DND-41 (cell line): ENCODE measurements around the gene PPP1R13B.
A peak's percentile ranks its signal among the peaks of the same experiment; 100 is the strongest.

Experiments used
- ATAC-seq: fragments of 200-7000 bp; cut with Tn5 transposase; 3 replicates; pipeline ENCODE4 v1.9.1; 2021; ENCODE audit warnings: low read depth; ENCODE audit not compliant: insufficient read depth
- DNase-seq: peaks from one replicate; pipeline ENCODE4 v3.0.0-alpha.2; 2020
- H2AFZ ChIP-seq: 2 replicates; pipeline ENCODE4 v1.6.0; 2012; ENCODE audit warnings: low read depth, low read length
- H3K27ac ChIP-seq: 2 replicates; pipeline ENCODE4 v1.5.1; 2012; ENCODE audit warnings: low read length, inconsistent platforms
- H3K27me3 ChIP-seq: fragments of 200-600 bp; sonication (generic); 2 replicates; pipeline ENCODE4 v1.6.0; 2012; ENCODE audit warnings: low read length, mild to moderate bottlenecking, inconsistent platforms; ENCODE audit not compliant: insufficient read depth, poor library complexity
- H3K36me3 ChIP-seq: 2 replicates; pipeline ENCODE4 v1.5.1; 2012; ENCODE audit warnings: low read length, inconsistent platforms; ENCODE audit not compliant: insufficient read depth
- H3K4me1 ChIP-seq: 2 replicates; pipeline ENCODE4 v1.5.1; 2012; ENCODE audit warnings: mild to moderate bottlenecking, low read length; ENCODE audit not compliant: insufficient read depth
- H3K4me2 ChIP-seq: 2 replicates; pipeline ENCODE4 v1.6.0; 2012; ENCODE audit warnings: mild to moderate bottlenecking, moderate library complexity, low read length, inconsistent platforms; ENCODE audit not compliant: insufficient read depth
- H3K4me3 ChIP-seq, 2 experiments: fragments of 200-600 bp in 1 of 2; shearing (Covaris generic) in 1 of 2; 2 replicates each; pipeline ENCODE4 v1.5.1; 2012 to 2016; ENCODE audit warnings: inconsistent platforms in 2 of 2, low read length in 2 of 2, mild to moderate bottlenecking in 2 of 2, low read depth in 1 of 2, moderate library complexity in 1 of 2
- H3K79me2 ChIP-seq: 2 replicates; pipeline ENCODE4 v1.6.0; 2012; ENCODE audit warnings: low read length, inconsistent platforms; ENCODE audit not compliant: insufficient read depth
- H3K9ac ChIP-seq: 2 replicates; pipeline ENCODE4 v1.6.0; 2012; ENCODE audit warnings: low read depth, mild to moderate bottlenecking, inconsistent platforms, low read length, moderate library complexity
- H3K9me3 ChIP-seq: 2 replicates; pipeline ENCODE4 v1.5.1; 2012; ENCODE audit warnings: low read length, moderate library complexity, mild to moderate bottlenecking, inconsistent platforms; ENCODE audit not compliant: insufficient read depth, severe bottlenecking
- H4K20me1 ChIP-seq: 2 replicates; pipeline ENCODE4 v1.6.0; 2012; ENCODE audit warnings: low read length; ENCODE audit not compliant: insufficient read depth
- EZH2 ChIP-seq: IDR thresholded peaks from 3 replicates; pipeline ENCODE4 v1.6.1; 2012; ENCODE audit warnings: borderline replicate concordance, low read depth, mild to moderate bottlenecking, moderate library complexity, low read length, inconsistent platforms; ENCODE audit not compliant: severe bottlenecking
- TF ChIP-seq, protein P1 (sequence below): IDR thresholded peaks from 2 replicates; pipeline ENCODE4 v1.5.1; 2012; ENCODE audit warnings: borderline replicate concordance, low read length, moderate library complexity, mild to moderate bottlenecking; ENCODE audit not compliant: poor library complexity, severe bottlenecking; ENCODE audit errors: extremely low read depth

Gene PPP1R13B

DNA sequence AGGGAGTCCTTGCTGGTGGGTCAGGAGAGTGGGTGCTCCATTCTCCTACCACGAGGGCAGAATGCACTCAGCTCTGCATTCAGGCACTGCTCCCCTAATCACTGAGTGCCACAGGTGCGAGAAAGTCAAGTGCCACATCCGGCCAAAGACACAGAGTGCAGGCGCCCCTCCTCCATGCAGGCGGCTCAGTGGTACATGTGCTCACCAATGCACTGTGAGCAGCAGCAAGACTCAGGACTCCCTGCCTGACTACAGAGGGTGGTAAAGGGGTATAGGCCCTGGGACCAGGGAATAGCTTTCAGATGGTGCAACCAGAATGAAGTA lies 98.9 kb downstream of the PPP1R13B start:
- Histone ChIP-seq H3K4me1 (peaks cover 27% of the 10 kb centered on the region), H3K9ac (peak overlapping the region; percentile 47), H4K20me1 (no peaks in the 10 kb centered on the region), H3K36me3 (no peaks in the 10 kb centered on the region), H3K4me2 (peak overlapping the region; percentile 54), H3K79me2 (no peaks in the 10 kb centered on the region), H2AFZ (peak overlapping the region; percentile 79), H3K9me3 (no peaks in the 10 kb centered on the region), H3K4me3 (peak overlapping the region in 1 of 2 experiments; percentile 21; a peak in 1 of 4 replicates), H3K27me3 (no peaks in the 10 kb centered on the region), H3K27ac (peak overlapping the region; percentile 95)
- TF ChIP-seq, protein P1, sequence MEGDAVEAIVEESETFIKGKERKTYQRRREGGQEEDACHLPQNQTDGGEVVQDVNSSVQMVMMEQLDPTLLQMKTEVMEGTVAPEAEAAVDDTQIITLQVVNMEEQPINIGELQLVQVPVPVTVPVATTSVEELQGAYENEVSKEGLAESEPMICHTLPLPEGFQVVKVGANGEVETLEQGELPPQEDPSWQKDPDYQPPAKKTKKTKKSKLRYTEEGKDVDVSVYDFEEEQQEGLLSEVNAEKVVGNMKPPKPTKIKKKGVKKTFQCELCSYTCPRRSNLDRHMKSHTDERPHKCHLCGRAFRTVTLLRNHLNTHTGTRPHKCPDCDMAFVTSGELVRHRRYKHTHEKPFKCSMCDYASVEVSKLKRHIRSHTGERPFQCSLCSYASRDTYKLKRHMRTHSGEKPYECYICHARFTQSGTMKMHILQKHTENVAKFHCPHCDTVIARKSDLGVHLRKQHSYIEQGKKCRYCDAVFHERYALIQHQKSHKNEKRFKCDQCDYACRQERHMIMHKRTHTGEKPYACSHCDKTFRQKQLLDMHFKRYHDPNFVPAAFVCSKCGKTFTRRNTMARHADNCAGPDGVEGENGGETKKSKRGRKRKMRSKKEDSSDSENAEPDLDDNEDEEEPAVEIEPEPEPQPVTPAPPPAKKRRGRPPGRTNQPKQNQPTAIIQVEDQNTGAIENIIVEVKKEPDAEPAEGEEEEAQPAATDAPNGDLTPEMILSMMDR = peak; percentile 50
- no peak for TF ChIP-seq EZH2
- peak; percentile 95 for DNase-seq
- ATAC-seq = peak; percentile 99

- Histone ChIP-seq H3K4me1 (peaks cover 27% of the 10 kb centered on the region), H3K36me3 (no peaks in the 10 kb centered on the region), H4K20me1 (no peaks in the 10 kb centered on the region), H3K27me3 (no peaks in the 10 kb centered on the region), H3K79me2 (no peaks in the 10 kb centered on the region), H2AFZ (no peak overlapping the region), H3K27ac (no peak overlapping the region), H3K9me3 (no peaks in the 10 kb centered on the region), H3K9ac (no peak overlapping the region), H3K4me2 (no peak overlapping the region), H3K4me3 (no peak overlapping the region)
- no peak for TF ChIP-seq EZH2
- TF ChIP-seq, protein P1 = no peak
- no peak for DNase-seq
- no peak for ATAC-seq
These were observed 100.7 kb downstream of the PPP1R13B start for GRCh38 chr14:103746701-103747100.

- Histone ChIP-seq H2AFZ (no peak overlapping the region), H3K36me3 (no peaks in the 10 kb centered on the region), H3K79me2 (no peaks in the 10 kb centered on the region), H3K27me3 (no peaks in the 10 kb centered on the region), H3K9me3 (no peaks in the 10 kb centered on the region), H3K9ac (no peak overlapping the region), H3K4me1 (peaks cover 27% of the 10 kb centered on the region), H3K4me3 (no peak overlapping the region), H3K4me2 (no peak overlapping the region), H3K27ac (no peak overlapping the region), H4K20me1 (no peaks in the 10 kb centered on the region)
- TF ChIP-seq EZH2 = no peak
- TF ChIP-seq, protein P1 = no peak
- no peak for DNase-seq
- no peak for ATAC-seq
These were observed 102.0 kb downstream of the PPP1R13B start for GRCh38 chr14:103745424-103745823.

DNA sequence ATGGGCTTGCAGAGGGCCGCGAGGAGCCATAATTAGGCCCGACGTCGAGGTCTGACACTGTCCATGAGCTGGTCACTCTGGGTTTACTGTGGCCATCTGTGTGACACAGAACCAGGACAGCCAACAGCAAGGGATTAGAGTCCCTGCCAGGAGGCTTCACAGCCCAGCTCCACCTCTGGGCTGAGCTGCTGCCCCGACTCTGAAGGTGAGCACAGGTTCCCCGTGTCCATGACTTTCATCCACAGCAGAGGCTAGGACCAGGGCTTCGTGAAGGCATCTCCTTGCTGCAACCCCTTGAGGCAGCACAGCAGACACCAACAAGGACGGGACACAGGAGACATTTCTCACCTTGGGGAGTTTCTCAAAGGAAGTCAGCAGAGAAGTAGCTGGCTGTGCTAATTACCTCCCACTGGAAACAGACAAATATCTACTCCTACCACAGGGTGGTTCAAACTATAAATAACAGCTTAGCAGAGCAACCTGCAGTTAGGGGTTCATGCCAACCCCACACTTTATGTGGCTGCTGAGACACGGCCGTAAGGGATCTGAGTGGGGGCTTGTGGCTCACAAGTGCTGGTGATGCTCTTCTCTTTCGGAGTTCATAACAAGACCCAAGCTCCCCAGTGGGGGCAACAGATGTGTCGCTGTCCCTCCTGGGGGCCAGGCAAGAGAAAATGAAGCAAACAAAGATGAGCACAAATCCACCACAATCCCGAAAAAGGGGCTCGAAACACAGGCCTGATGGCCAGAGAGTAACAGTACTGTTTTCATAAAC lies 102.6 kb downstream of the PPP1R13B start:
- ATAC-seq = no peak
- Histone ChIP-seq H3K4me3 (no peak overlapping the region), H4K20me1 (no peaks in the 10 kb centered on the region), H3K79me2 (no peaks in the 10 kb centered on the region), H2AFZ (no peak overlapping the region), H3K9ac (no peak overlapping the region), H3K27ac (no peak overlapping the region), H3K4me2 (no peak overlapping the region), H3K27me3 (no peaks in the 10 kb centered on the region), H3K4me1 (peaks cover 27% of the 10 kb centered on the region), H3K36me3 (no peaks in the 10 kb centered on the region), H3K9me3 (no peaks in the 10 kb centered on the region)
- no peak for DNase-seq
- TF ChIP-seq EZH2 = no peak
- TF ChIP-seq, protein P1 = no peak
